Ascending aorta (tissue), 2 donors: ENCODE data around the gene XIST. TPM values are rescaled to one million over a fixed set of nuclear protein-coding genes. Genes with fewer than 3 reads are reported as not detected.
"Not testable (repeated sequence)": the region's sequence is repeated elsewhere in the genome, so short reads cannot be mapped to it uniquely, and the experiment has no call there.

Source experiments
- DNase-seq, 2 donors: peaks; one replicate each; pipeline ENCODE4 v3.0.0-alpha.2; 2019; ENCODE audit warnings: low spot score in 2 of 2
- H3K27ac ChIP-seq, 2 donors: fragments of 200-600 bp; sonication (generic); one replicate each; pipeline ENCODE4 v1.5.1; 2016 to 2017; ENCODE audit warnings: mild to moderate bottlenecking in 1 of 2
- H3K27me3 ChIP-seq: fragments of 200-600 bp; sonication (generic); one replicate; pipeline ENCODE4 v1.5.1; 2017
- H3K36me3 ChIP-seq, 2 donors: fragments of 200-600 bp; sonication (generic); one replicate each; pipeline ENCODE4 v1.5.1; 2016
- H3K4me1 ChIP-seq, 2 donors: fragments of 200-600 bp; sonication (generic); one replicate each; pipeline ENCODE4 v1.5.1; 2016 to 2017; ENCODE audit warnings: mild to moderate bottlenecking in 1 of 2
- H3K4me3 ChIP-seq, 2 donors: fragments of 200-600 bp; sonication (generic); one replicate each; pipeline ENCODE4 v1.5.1; 2016 to 2017; ENCODE audit warnings: mild to moderate bottlenecking in 1 of 2
- H3K9me3 ChIP-seq, 2 donors: fragments of 200-600 bp; sonication (generic); one replicate each; pipeline ENCODE4 v1.5.1; 2016
- CTCF ChIP-seq, 3 experiments: fragments of 200-600 bp in 2 of 3; fragments of 450-650 bp in 1 of 3; sonication (generic) in 2 of 3; IDR thresholded peaks; one replicate each; pipeline ENCODE4 v1.5.1; 2016 to 2019; ENCODE audit warnings: antibody characterized with exemption in 3 of 3, mild to moderate bottlenecking in 1 of 3, moderate library complexity in 1 of 3
- intact Hi-C: fragments of 100-400 bp; cut with DNase I; formaldehyde crosslinking; loops from one replicate; pipeline ENCODE4 v1.15.1; 2023
- total RNA-seq: library from RNA; depleted of rRNA; stranded (reverse); fragments of >200 nt; gene quantifications from one replicate; pipeline ENCODE4 v1.1.0, GENCODE V29; 2016

The XIST gene
- total RNA-seq, 1 donor from 2014 or later: 271 TPM

DNA sequence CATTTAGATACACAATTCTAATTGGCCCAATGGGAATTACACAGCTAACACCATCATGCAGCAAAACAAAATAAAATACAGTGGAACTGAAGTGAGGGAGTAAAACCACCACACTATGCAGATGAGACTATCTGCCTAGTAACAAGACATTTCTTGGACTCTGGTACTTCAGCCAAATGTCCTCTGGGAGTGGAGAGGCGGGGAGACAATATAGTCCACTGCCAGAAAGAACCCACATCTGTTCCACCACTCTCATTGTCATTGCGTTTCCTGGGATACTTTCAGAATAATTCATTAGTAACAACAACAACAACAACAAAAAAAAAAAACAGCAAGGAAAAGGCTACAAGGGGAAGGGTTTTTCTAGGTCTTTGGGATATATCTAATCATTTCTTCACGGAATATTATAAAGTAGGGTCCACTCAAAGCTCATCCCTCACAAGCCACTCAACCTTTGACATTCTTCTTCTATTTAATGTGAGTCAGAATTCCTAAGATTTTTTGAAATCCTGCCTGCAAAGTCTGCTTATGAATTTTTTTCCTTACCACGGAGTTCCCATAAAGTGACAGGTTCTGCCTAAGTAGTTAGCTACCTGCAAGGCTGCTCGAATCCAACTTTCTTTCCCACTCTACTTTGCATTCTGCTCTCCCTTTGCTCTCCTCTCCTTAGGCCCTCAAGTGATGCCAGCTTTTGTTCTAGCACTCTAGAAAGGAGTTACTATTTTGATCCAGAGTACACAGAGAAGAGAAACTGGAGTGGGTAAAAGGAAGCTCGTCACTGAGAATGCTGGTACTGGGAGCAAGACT lies 34.9 kb downstream of the XIST start:
- DNase-seq: no peak
- H3K4me1 ChIP-seq: no peaks in the 10 kb centered on the region
- H3K36me3 ChIP-seq: no peaks in the 10 kb centered on the region
- H3K4me3 ChIP-seq: no peak overlapping the region
- intact Hi-C loops: no loop called here
- no peak overlapping the region for H3K27ac ChIP-seq
- no peak for TF ChIP-seq CTCF (IDR thresholded peaks at IDR 0.05)
- H3K27me3 ChIP-seq: no peaks in the 10 kb centered on the region
- H3K9me3 ChIP-seq: no peaks in the 10 kb centered on the region

- Histone ChIP-seq H3K27ac (no peak overlapping the region), H3K9me3 (no peaks in the 10 kb centered on the region), H3K4me1 (no peaks in the 10 kb centered on the region), H3K27me3 (no peaks in the 10 kb centered on the region), H3K36me3 (no peaks in the 10 kb centered on the region), H3K4me3 (no peak overlapping the region)
- TF ChIP-seq CTCF (IDR thresholded peaks at IDR 0.05): no peak
- intact Hi-C loops: no loop called here
- no peak for DNase-seq
These were observed 40.3 kb downstream of the XIST start for GRCh38 chrX:73812256-73812655.

DNA sequence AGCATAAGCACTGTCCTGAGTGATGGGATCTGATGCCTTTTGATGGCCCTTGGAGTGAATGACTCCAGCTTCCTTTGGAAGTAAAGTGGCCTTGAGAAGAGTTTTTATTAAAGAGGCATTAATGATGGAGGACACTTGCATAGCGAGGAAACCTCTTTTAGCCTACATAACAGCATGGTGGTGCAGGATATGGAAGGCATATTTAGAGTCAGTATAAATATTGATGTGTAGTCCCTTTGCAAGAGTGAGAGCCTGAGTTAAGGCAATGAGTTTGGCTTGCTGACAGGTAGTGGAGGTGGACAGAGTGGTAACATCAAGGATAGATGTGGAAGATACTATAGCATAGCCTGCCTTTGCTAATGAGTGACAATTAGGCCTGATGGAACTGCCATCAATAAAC lies 48.4 kb downstream of the XIST start:
- intact Hi-C loops, H3K27me3 ChIP-seq, H3K9me3 ChIP-seq, H3K4me3 ChIP-seq, H3K36me3 ChIP-seq, DNase-seq, H3K4me1 ChIP-seq, H3K27ac ChIP-seq: not testable (repeated sequence)

GRCh38 chrX:73799888-73800287 lies 52.6 kb downstream of the XIST start:
- no peak for DNase-seq
- intact Hi-C loops: no loop called here

DNA sequence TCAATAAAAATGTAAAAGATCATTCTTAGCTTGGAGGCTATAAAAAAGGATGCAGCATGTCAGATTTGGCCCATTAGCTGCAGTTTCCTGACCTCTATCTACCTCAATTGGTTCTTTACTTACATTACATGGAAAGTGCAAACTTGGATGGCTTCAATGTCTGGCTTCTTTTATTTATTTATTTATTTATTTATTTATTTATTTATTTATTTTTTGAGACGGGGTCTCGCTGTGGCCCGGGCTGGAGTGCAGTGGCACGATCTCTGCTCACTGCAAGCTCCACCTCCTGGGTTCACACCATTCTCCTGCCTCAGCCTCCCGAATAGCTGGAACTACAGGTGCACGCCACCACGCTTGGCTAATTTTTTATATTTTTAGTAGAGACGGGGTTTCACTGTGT lies 60.0 kb downstream of the XIST start:
- H3K27me3 ChIP-seq, H3K4me3 ChIP-seq: not testable (repeated sequence)

More at GRCh38 chrX:73799888-73800287, 52.6 kb downstream of the XIST start:
- H3K4me1 ChIP-seq: no peaks in the 10 kb centered on the region
- H3K4me3 ChIP-seq: no peak overlapping the region
- no peaks in the 10 kb centered on the region for H3K27me3 ChIP-seq
- no peaks in the 10 kb centered on the region for H3K9me3 ChIP-seq
- no peak for TF ChIP-seq CTCF (IDR thresholded peaks at IDR 0.05)
- no peaks in the 10 kb centered on the region for H3K36me3 ChIP-seq
- H3K27ac ChIP-seq: no peak overlapping the region

DNA sequence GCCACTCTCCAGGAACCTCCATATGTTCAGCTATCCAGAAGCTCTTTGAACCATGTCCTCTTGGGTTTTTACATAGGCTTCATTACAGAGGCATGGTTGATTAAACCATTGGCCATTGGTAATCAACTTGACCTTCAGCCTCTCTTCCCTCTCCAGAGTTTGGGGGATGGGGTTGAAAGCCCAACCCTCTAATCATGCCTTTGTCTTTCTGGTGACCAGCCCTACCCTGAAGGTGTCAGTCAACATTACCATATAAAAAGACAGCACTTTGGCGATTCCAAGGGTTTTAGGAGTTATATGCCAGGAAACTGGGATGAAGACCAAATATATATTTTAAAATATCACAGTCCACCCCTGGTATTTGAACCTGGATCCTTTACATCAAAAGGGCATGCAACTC lies 67.0 kb downstream of the XIST start:
- no peaks in the 10 kb centered on the region for H3K27me3 ChIP-seq
- no peak for DNase-seq
- H3K4me1 ChIP-seq: no peaks in the 10 kb centered on the region
- H3K4me3 ChIP-seq: no peak overlapping the region
- no peak for TF ChIP-seq CTCF (IDR thresholded peaks at IDR 0.05)
- H3K27ac ChIP-seq: no peak overlapping the region
- H3K9me3 ChIP-seq: peaks cover 0 to 2% of the 10 kb centered on the region in 2 donors
- no peaks in the 10 kb centered on the region for H3K36me3 ChIP-seq
- intact Hi-C loops: no loop called here

More for the DNA sequence above, 60.0 kb downstream of the XIST start:
- H3K36me3 ChIP-seq, intact Hi-C loops, H3K4me1 ChIP-seq, DNase-seq, H3K9me3 ChIP-seq, H3K27ac ChIP-seq: not testable (repeated sequence)
